NCI-H226 (cell line): ENCODE data around the gene GLI3.

ENCODE experiments used
- DNase-seq: peaks from one replicate; pipeline ENCODE4 v3.0.0-alpha.2; 2015

GLI3 gene

GRCh38 chr7:41912426-41912825, 324.6 kb downstream of the GLI3 start:
- DNase-seq, result no peak

- DNase-seq, result peak; percentile 35
Measured at GRCh38 chr7:41911792-41912191, 325.2 kb downstream of the GLI3 start.
